K562 (cell line): ENCODE measurements around the gene NRDE2. TPM values are rescaled to one million over a fixed set of nuclear protein-coding genes. Genes with fewer than 3 reads are reported as not detected.

Experiments used
- SUPT5H ChIP-seq: fragments of 450-650 bp; IDR thresholded peaks from 2 replicates; pipeline ENCODE4 v1.6.1; 2016
- ZFPM2 ChIP-seq: fragments of 250-450 bp; sonication (Bioruptor Pico); IDR thresholded peaks from 2 replicates; pipeline ENCODE4 v1.5.1; 2022; ENCODE audit warnings: mild to moderate bottlenecking
- ZNF347 ChIP-seq: fragments of 450-650 bp; formaldehyde crosslinking; IDR thresholded peaks from 2 replicates; pipeline ENCODE4 v1.4.0; 2020; ENCODE audit warnings: low read depth, mild to moderate bottlenecking, moderate library complexity
- polyA plus RNA-seq, 8 experiments: library from polyadenylated mRNA; depleted of rRNA in 4 of 8; stranded (reverse) in 5 of 8; unstranded in 3 of 8; fragments of >200 nt; fragmentation: Nextera tagmentation in 2 of 8; fragmentation: Illumina TruSeq in 1 of 8; extraction: Ambion mirVana in 2 of 8; extraction: Trizol in 1 of 8; gene quantifications; 2 replicates each; pipeline versions ENCODE4 v1.2.1 to v1.2.3, GENCODE V29; 2011 to 2014; ENCODE audit warnings: inconsistent platforms in 1 of 8, missing spikeins in 1 of 8
- total RNA-seq, 7 experiments: library from RNA; depleted of rRNA in 6 of 7; stranded (reverse); fragments of >200 nt in 6 of 7; fragmentation: Illumina TruSeq in 2 of 7; extraction: Trizol in 2 of 7; gene quantifications; 2 replicates each; pipeline versions ENCODE4 v1.2.1 to v1.2.3, GENCODE V29; 2011 to 2021; ENCODE audit warnings: low replicate concordance in 1 of 7
- TF ChIP-seq, protein P1 (sequence below): fragments of 450-650 bp; IDR thresholded peaks from 2 replicates; pipeline ENCODE4 v1.6.1; 2017; ENCODE audit warnings: antibody characterized with exemption, mild to moderate bottlenecking
- TF ChIP-seq, protein P2 (sequence below): fragments of 450-650 bp; formaldehyde crosslinking; IDR thresholded peaks from 2 replicates; pipeline ENCODE4 v1.4.0; 2020; ENCODE audit warnings: mild to moderate bottlenecking, moderate library complexity
- TF ChIP-seq, protein P3 (sequence below), 2 experiments: fragments of 450-650 bp; IDR thresholded peaks; 2 replicates each; pipeline ENCODE4 v1.6.1; 2016
- TF ChIP-seq, protein P4 (sequence below): fragments of 250-450 bp; sonication (Bioruptor Pico); IDR thresholded peaks from 2 replicates; pipeline ENCODE4 v1.4.0; 2020; ENCODE audit warnings: borderline replicate concordance

NRDE2 gene
- total and polyA plus RNA-seq, 9 of the 15 experiments (the other 6 are each of a cell fraction or from before 2014, with no cell fraction given), result 3.3 to 15.0 (median 8.4) TPM

DNA sequence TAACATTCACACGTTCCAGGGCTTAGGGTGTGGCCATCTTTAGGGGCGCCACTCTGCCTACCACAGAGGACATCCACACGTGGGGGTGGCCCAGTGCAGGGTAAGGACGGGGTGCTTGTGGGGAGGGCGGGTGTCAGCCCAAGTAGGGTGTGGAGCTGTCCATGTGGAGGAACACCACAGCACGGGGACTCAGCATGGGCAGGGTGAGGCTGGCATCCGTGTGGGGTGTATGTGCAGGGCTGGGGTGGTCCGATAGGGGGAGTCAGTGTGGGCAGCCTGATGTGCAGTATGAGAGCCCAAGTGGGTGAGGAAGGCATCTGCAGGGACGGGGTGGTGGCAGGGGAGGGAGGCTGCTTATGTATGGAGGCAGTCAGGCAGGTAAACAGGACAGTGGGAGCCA, 57.7 kb downstream of the NRDE2 start (continued):
- TF ChIP-seq, protein P1, sequence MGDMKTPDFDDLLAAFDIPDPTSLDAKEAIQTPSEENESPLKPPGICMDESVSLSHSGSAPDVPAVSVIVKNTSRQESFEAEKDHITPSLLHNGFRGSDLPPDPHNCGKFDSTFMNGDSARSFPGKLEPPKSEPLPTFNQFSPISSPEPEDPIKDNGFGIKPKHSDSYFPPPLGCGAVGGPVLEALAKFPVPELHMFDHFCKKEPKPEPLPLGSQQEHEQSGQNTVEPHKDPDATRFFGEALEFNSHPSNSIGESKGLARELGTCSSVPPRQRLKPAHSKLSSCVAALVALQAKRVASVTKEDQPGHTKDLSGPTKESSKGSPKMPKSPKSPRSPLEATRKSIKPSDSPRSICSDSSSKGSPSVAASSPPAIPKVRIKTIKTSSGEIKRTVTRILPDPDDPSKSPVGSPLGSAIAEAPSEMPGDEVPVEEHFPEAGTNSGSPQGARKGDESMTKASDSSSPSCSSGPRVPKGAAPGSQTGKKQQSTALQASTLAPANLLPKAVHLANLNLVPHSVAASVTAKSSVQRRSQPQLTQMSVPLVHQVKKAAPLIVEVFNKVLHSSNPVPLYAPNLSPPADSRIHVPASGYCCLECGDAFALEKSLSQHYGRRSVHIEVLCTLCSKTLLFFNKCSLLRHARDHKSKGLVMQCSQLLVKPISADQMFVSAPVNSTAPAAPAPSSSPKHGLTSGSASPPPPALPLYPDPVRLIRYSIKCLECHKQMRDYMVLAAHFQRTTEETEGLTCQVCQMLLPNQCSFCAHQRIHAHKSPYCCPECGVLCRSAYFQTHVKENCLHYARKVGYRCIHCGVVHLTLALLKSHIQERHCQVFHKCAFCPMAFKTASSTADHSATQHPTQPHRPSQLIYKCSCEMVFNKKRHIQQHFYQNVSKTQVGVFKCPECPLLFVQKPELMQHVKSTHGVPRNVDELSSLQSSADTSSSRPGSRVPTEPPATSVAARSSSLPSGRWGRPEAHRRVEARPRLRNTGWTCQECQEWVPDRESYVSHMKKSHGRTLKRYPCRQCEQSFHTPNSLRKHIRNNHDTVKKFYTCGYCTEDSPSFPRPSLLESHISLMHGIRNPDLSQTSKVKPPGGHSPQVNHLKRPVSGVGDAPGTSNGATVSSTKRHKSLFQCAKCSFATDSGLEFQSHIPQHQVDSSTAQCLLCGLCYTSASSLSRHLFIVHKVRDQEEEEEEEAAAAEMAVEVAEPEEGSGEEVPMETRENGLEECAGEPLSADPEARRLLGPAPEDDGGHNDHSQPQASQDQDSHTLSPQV, result no peak
- TF ChIP-seq ZNF347 (CRISPR knock-in tag) (no peak), SUPT5H (0 out of 2 replicates have a peak, but pooled peaks have one; percentile 47), ZFPM2 (CRISPR knock-in tag) (no peak)
- TF ChIP-seq, protein P2, sequence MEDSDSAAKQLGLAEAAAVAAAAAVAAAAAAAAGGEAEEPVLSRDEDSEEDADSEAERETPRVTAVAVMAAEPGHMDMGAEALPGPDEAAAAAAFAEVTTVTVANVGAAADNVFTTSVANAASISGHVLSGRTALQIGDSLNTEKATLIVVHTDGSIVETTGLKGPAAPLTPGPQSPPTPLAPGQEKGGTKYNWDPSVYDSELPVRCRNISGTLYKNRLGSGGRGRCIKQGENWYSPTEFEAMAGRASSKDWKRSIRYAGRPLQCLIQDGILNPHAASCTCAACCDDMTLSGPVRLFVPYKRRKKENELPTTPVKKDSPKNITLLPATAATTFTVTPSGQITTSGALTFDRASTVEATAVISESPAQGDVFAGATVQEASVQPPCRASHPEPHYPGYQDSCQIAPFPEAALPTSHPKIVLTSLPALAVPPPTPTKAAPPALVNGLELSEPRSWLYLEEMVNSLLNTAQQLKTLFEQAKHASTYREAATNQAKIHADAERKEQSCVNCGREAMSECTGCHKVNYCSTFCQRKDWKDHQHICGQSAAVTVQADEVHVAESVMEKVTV, result no peak
- TF ChIP-seq, protein P3, sequence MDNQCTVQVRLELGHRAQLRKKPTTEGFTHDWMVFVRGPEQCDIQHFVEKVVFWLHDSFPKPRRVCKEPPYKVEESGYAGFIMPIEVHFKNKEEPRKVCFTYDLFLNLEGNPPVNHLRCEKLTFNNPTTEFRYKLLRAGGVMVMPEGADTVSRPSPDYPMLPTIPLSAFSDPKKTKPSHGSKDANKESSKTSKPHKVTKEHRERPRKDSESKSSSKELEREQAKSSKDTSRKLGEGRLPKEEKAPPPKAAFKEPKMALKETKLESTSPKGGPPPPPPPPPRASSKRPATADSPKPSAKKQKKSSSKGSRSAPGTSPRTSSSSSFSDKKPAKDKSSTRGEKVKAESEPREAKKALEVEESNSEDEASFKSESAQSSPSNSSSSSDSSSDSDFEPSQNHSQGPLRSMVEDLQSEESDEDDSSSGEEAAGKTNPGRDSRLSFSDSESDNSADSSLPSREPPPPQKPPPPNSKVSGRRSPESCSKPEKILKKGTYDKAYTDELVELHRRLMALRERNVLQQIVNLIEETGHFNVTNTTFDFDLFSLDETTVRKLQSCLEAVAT (IDR thresholded peaks at IDR 0.05), result no peak
- TF ChIP-seq, protein P4, sequence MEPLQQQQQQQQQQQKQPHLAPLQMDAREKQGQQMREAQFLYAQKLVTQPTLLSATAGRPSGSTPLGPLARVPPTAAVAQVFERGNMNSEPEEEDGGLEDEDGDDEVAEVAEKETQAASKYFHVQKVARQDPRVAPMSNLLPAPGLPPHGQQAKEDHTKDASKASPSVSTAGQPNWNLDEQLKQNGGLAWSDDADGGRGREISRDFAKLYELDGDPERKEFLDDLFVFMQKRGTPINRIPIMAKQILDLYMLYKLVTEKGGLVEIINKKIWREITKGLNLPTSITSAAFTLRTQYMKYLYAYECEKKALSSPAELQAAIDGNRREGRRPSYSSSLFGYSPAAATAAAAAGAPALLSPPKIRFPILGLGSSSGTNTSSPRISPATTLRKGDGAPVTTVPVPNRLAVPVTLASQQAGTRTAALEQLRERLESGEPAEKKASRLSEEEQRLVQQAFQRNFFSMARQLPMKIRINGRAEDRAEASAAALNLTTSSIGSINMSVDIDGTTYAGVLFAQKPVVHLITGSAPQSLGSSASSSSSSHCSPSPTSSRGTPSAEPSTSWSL (CRISPR knock-in tag), result no peak
